Endothelial cell of umbilical vein (primary cell): ENCODE data around the gene TMED5. TPM values are rescaled to one million over a fixed set of nuclear protein-coding genes. Genes with fewer than 3 reads are reported as not detected.

Source experiments
- BruUV-seq: library from RNA; stranded (reverse); fragments of 400-500 nt; replicated peaks from 2 replicates; lab custom pipeline; 2021; lab: Mats Ljungman, UMichigan
- CTCF ChIA-PET: fragments of 300-600, 350-600 bp; sonication (Branson Sonifier 250); formaldehyde crosslinking; loops from one replicate; lab custom pipeline; 2021; ENCODE audit warnings: antibody characterized with exemption, inconsistent platforms; lab: Charles Lee
- POLR2A ChIA-PET: fragments of 300-600, 350-600 bp; sonication (Branson Sonifier 250); formaldehyde crosslinking; loops from one replicate; lab custom pipeline; 2021; ENCODE audit warnings: antibody characterized with exemption, inconsistent platforms; lab: Charles Lee
- DNase-seq: peaks from one replicate; pipeline ENCODE4 v3.0.0-alpha.2; 2011; ENCODE audit warnings: low read depth, low spot score
- FAIRE-seq: peaks from 2 replicates; lab custom pipeline; 2011; peaks lifted over from hg19 to GRCh38; lab: Jason Lieb, UNC
- H2AFZ ChIP-seq: 2 replicates; pipeline ENCODE4 v1.6.0; 2012; ENCODE audit warnings: low read depth, low read length, control low read depth, inconsistent platforms
- H3K27ac ChIP-seq: 2 replicates; pipeline ENCODE4 v1.5.1; 2011; ENCODE audit warnings: low read depth, mild to moderate bottlenecking, control low read depth, low read length, moderate library complexity; ENCODE audit not compliant: insufficient read depth
- H3K27me3 ChIP-seq, 2 experiments: 2 replicates each; pipeline versions ENCODE4 v1.6.0 to v1.6.1; 2011; ENCODE audit warnings: low read length in 2 of 2, mixed read lengths in 1 of 2; ENCODE audit not compliant: control insufficient read depth in 2 of 2, insufficient read depth in 2 of 2
- H3K36me3 ChIP-seq, 2 experiments: 2 replicates in 1 of 2; 3 replicates in 1 of 2; pipeline ENCODE4 v1.5.1; 2011; ENCODE audit warnings: low read length in 2 of 2, mild to moderate bottlenecking in 1 of 2, moderate library complexity in 1 of 2; ENCODE audit not compliant: control insufficient read depth in 2 of 2, insufficient read depth in 2 of 2; ENCODE audit errors: extremely low read depth in 1 of 2
- H3K4me1 ChIP-seq: 3 replicates; pipeline ENCODE4 v1.5.1; 2011; ENCODE audit warnings: mild to moderate bottlenecking, low read length; ENCODE audit not compliant: control insufficient read depth, insufficient read depth; ENCODE audit errors: extremely low read depth
- H3K4me2 ChIP-seq: 2 replicates; pipeline ENCODE4 v1.6.1; 2011; ENCODE audit warnings: low read length, control low read depth, mixed read lengths; ENCODE audit not compliant: insufficient read depth
- H3K4me3 ChIP-seq, 3 experiments: fragments of 200-600 bp in 1 of 3; sonication (generic), shearing (Covaris generic) in 1 of 3; replicated peaks in 1 of 3; 2 replicates each; pipeline ENCODE4 v1.5.1; 2011 to 2016; ENCODE audit warnings: control low read depth in 3 of 3, low read length in 3 of 3, mild to moderate bottlenecking in 2 of 3, inconsistent platforms in 1 of 3, low read depth in 1 of 3, moderate library complexity in 1 of 3; ENCODE audit not compliant: insufficient read depth in 1 of 3
- H3K79me2 ChIP-seq: 2 replicates; pipeline ENCODE4 v1.6.0; 2012; ENCODE audit warnings: low read length, inconsistent platforms; ENCODE audit not compliant: control insufficient read depth, insufficient read depth
- H3K9ac ChIP-seq: replicated peaks from 2 replicates; pipeline ENCODE3; 2011; ENCODE audit warnings: low read length, control low read depth; ENCODE audit not compliant: insufficient read depth; ENCODE audit errors: extremely low read depth
- H3K9me1 ChIP-seq: replicated peaks from 3 replicates; pipeline ENCODE4 v1.6.0; 2011; ENCODE audit warnings: mild to moderate bottlenecking, low read length; ENCODE audit not compliant: control insufficient read depth, insufficient read depth; ENCODE audit errors: extremely low read depth
- H3K9me3 ChIP-seq: replicated peaks from 2 replicates; pipeline ENCODE4 v1.5.1; 2012; ENCODE audit warnings: low read length, inconsistent platforms; ENCODE audit not compliant: control insufficient read depth, insufficient read depth
- H4K20me1 ChIP-seq: replicated peaks from 2 replicates; pipeline ENCODE3; 2011; ENCODE audit warnings: mild to moderate bottlenecking, low read length; ENCODE audit not compliant: control insufficient read depth, insufficient read depth; ENCODE audit errors: extremely low read depth
- EZH2 ChIP-seq: IDR thresholded peaks from 2 replicates; pipeline ENCODE4 v1.6.1; 2012; ENCODE audit warnings: borderline replicate concordance, low read depth, mild to moderate bottlenecking, moderate library complexity, low read length, inconsistent platforms; ENCODE audit not compliant: severe bottlenecking
- FOS ChIP-seq: IDR thresholded peaks from 2 replicates; pipeline ENCODE4 v1.6.1; 2011; ENCODE audit warnings: mild to moderate bottlenecking, low read length, moderate library complexity, borderline replicate concordance; ENCODE audit not compliant: insufficient read depth
- GATA2 ChIP-seq: IDR thresholded peaks from 2 replicates; pipeline ENCODE4 v1.7.0; 2011; ENCODE audit warnings: low read depth, mild to moderate bottlenecking, moderate library complexity, mixed read lengths, low read length; ENCODE audit not compliant: insufficient read length, insufficient read depth
- JUN ChIP-seq: IDR thresholded peaks from 2 replicates; pipeline ENCODE4 v1.6.1; 2011; ENCODE audit warnings: borderline replicate concordance, low read depth; ENCODE audit not compliant: insufficient read length, insufficient read depth
- MYC ChIP-seq: IDR thresholded peaks from one replicate; pipeline ENCODE4 v1.6.1; 2011; ENCODE audit warnings: mild to moderate bottlenecking, low read depth, low read length
- POLR2A ChIP-seq: IDR thresholded peaks from 2 replicates; pipeline ENCODE4 v1.6.1; 2012; ENCODE audit warnings: low read depth, mild to moderate bottlenecking, control low read depth, low read length
- POLR2AphosphoS5 ChIP-seq: IDR thresholded peaks from 2 replicates; pipeline ENCODE4 v1.6.1; 2012; ENCODE audit warnings: low read depth, mild to moderate bottlenecking, control low read depth, low read length, moderate library complexity; ENCODE audit not compliant: insufficient read depth
- dilution Hi-C: fragments of 300-500 bp; cut with MboI; formaldehyde crosslinking; loops from one replicate; pipeline ENCODE4 v1.15.0; 2019; ENCODE audit warnings: low sequenced_read_pairs; ENCODE audit not compliant: extremely low pct_ligation_motif_present
- intact Hi-C: fragments of 100-400 bp; cut with micrococcal nuclease; formaldehyde crosslinking; loops from one replicate; pipeline ENCODE4 v1.10.0; 2022
- polyA plus RNA-seq, 4 experiments: library from polyadenylated mRNA; depleted of rRNA in 3 of 4; stranded (reverse) in 3 of 4; unstranded in 1 of 4; fragments of >200 nt; gene quantifications; 2 replicates each; pipeline versions ENCODE4 v1.2.1 to v1.2.3, GENCODE V29; 2011 to 2012; ENCODE audit warnings: missing spikeins in 1 of 4
- total RNA-seq: library from RNA; stranded (reverse); gene quantifications from 2 replicates; pipeline ENCODE4 v1.2.3, GENCODE V29; 2021
- TF ChIP-seq, protein P1 (sequence below): IDR thresholded peaks from 2 replicates; pipeline ENCODE4 v1.6.1; 2011; ENCODE audit not compliant: insufficient read depth, insufficient read length
- TF ChIP-seq, protein P2 (sequence below), 2 donors: IDR thresholded peaks; 1 replicate in 1 of 2; 2 replicates in 1 of 2; pipeline ENCODE4 v1.5.1; 2011; ENCODE audit warnings: low read length in 2 of 2, mild to moderate bottlenecking in 2 of 2, moderate library complexity in 2 of 2, control low read depth in 1 of 2, inconsistent platforms in 1 of 2, low read depth in 1 of 2; ENCODE audit not compliant: insufficient read depth in 1 of 2; ENCODE audit errors: extremely low read depth in 1 of 2

Gene TMED5
- total and polyA plus RNA-seq, 2 donors (not counting 3 experiments of a cell fraction or from before 2014, with no cell fraction given), result 24.2 to 51.2 TPM

DNA sequence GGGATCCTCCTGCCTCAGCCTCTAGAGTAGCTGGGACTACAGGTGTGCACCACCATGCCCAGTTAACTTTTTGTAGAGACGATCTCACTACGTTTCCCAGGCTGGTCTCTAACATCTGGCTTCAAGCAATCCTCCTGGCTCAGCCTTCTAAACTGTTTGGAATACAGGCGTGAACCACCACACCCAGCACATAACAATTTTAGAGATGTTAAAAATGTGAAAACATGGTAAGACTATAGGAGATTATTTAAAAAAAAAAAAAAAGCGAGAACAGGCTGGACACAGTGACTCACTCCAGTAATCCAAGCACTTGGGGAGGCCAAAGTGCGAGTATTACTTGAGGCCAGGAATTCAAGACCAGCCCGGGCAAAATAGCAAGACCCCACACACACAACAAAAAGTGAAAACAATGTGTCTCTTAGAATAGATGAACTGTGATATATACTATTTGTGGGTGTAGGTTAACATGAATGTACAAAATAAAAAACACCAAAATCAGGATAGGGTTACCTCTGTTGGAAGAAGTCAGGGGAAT, 19.9 kb upstream of the TMED5 start:
- CTCF ChIA-PET, result no interaction called here
- Histone ChIP-seq H3K27me3 (no peaks in the 10 kb centered on the region), H3K27ac (no peak overlapping the region), H3K9ac (no peak overlapping the region), H2AFZ (no peak overlapping the region), H3K4me3 (no peak overlapping the region), H3K36me3 (peaks cover 0 to 4% of the 10 kb centered on the region in 2 experiments), H3K4me2 (no peak overlapping the region), H3K79me2 (no peaks in the 10 kb centered on the region), H3K9me1 (no peaks in the 10 kb centered on the region), H3K9me3 (no peaks in the 10 kb centered on the region), H4K20me1 (no peaks in the 10 kb centered on the region), H3K4me1 (no peaks in the 10 kb centered on the region)
- FAIRE-seq (no peak), DNase-seq (no peak)
- dilution Hi-C loops, result no loop called here
- POLR2A ChIA-PET, result no interaction called here
- TF ChIP-seq JUN, result no peak
- TF ChIP-seq POLR2AphosphoS5, result no peak
- TF ChIP-seq, protein P1, sequence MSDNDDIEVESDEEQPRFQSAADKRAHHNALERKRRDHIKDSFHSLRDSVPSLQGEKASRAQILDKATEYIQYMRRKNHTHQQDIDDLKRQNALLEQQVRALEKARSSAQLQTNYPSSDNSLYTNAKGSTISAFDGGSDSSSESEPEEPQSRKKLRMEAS, result no peak
- no peak for TF ChIP-seq FOS
- TF ChIP-seq POLR2A, result no peak
- no peak for TF ChIP-seq MYC
- no peak for TF ChIP-seq GATA2
- no peak for TF ChIP-seq EZH2
- TF ChIP-seq, protein P2, sequence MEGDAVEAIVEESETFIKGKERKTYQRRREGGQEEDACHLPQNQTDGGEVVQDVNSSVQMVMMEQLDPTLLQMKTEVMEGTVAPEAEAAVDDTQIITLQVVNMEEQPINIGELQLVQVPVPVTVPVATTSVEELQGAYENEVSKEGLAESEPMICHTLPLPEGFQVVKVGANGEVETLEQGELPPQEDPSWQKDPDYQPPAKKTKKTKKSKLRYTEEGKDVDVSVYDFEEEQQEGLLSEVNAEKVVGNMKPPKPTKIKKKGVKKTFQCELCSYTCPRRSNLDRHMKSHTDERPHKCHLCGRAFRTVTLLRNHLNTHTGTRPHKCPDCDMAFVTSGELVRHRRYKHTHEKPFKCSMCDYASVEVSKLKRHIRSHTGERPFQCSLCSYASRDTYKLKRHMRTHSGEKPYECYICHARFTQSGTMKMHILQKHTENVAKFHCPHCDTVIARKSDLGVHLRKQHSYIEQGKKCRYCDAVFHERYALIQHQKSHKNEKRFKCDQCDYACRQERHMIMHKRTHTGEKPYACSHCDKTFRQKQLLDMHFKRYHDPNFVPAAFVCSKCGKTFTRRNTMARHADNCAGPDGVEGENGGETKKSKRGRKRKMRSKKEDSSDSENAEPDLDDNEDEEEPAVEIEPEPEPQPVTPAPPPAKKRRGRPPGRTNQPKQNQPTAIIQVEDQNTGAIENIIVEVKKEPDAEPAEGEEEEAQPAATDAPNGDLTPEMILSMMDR (IDR thresholded peaks at IDR 0.05; ENCODE audit: extremely low read depth in 1 of 2, insufficient read depth in 1 of 2, low read depth in 1 of 2, low read length in 2 of 2), result no peak
- BruUV-seq, result no TSS peak
- intact Hi-C loops, result no loop called here
